Measurements from ENCODE around the gene ORAI3.
"Not testable (repeated sequence)": the region's sequence is repeated elsewhere in the genome, so short reads cannot be mapped to it uniquely, and the experiment has no call there.

Gene ORAI3

DNA sequence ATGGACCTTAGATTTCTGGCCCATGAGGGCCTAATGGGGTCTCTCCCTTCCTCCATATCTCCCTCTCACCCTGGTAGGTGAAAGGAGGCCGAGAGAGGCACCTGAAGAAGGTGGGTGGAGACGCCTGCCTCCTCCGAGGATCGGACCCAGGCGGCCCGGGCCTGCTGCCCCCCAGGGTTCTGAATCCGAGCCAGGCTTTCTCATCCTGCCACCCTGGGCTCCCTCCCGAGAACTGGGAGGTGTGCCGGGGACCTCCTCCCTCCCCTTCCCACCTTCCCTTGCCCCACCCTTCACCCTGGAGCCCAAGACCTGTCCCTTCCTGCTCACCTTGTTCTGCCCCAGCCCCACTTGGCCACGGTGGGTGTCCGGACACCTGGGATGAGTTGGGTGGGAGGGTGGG, 20.5 kb upstream of the ORAI3 start:
- peaks cover 10% of the 10 kb centered on the region for H3K36me3 Mint-ChIP-seq (ENCODE audit: low read depth)
- no peak overlapping the region for H3K4me3 Mint-ChIP-seq

DNA sequence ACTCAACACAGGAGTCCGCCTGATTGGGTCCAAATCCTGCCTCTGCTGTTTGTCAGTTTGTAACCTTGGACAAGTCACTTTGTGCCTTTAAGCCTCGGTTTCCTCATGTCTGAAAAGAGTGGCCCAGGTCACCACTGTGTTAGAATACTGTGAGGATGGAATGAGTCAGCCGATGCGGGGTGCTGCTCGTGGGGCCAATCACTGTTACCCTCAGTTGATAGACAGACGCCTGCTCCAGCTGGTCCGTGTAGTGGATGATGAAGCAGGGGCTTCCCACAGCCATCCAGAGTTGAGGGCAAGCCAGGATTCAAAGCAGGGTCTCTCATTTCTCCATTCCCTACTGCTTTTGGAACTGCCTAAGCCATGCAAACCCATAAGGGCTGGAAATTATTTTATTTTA, 19.7 kb upstream of the ORAI3 start:
- H3K27ac Mint-ChIP-seq, result no peak overlapping the region
- H3K9me3 Mint-ChIP-seq, result no peaks in the 10 kb centered on the region
- peaks cover 13% of the 10 kb centered on the region for H3K4me1 Mint-ChIP-seq (ENCODE audit: low read depth)
- peaks cover 10% of the 10 kb centered on the region for H3K36me3 Mint-ChIP-seq (ENCODE audit: low read depth)
- no peak overlapping the region for H3K4me3 Mint-ChIP-seq
- H3K27me3 Mint-ChIP-seq (ENCODE audit: low read depth), result no peaks in the 10 kb centered on the region

More for the DNA sequence above, 20.5 kb upstream of the ORAI3 start:
- Mint-ChIP-seq H3K4me1 (ENCODE audit: low read depth) (peaks cover 13% of the 10 kb centered on the region), H3K27ac (no peak overlapping the region), H3K9me3 (no peaks in the 10 kb centered on the region), H3K27me3 (ENCODE audit: low read depth) (no peaks in the 10 kb centered on the region)

- peaks cover 13% of the 10 kb centered on the region for H3K36me3 Mint-ChIP-seq (ENCODE audit: low read depth)
- peaks cover 12% of the 10 kb centered on the region for H3K4me1 Mint-ChIP-seq (ENCODE audit: low read depth)
- no peaks in the 10 kb centered on the region for H3K27me3 Mint-ChIP-seq (ENCODE audit: low read depth)
- no peak overlapping the region for H3K27ac Mint-ChIP-seq
- H3K9me3 Mint-ChIP-seq, result no peaks in the 10 kb centered on the region
- no peak overlapping the region for H3K4me3 Mint-ChIP-seq
Measured at GRCh38 chr16:30930160-30930571, 18.7 kb upstream of the ORAI3 start.

- Mint-ChIP-seq H3K27ac (no peak overlapping the region), H3K4me1 (ENCODE audit: low read depth) (peaks cover 15% of the 10 kb centered on the region), H3K27me3 (ENCODE audit: low read depth) (no peaks in the 10 kb centered on the region), H3K9me3 (no peaks in the 10 kb centered on the region), H3K4me3 (no peak overlapping the region), H3K36me3 (ENCODE audit: low read depth) (peaks cover 14% of the 10 kb centered on the region)
Measured at GRCh38 chr16:30931068-30931650, 17.7 kb upstream of the ORAI3 start.

GRCh38 chr16:30934827-30935557, 13.9 kb upstream of the ORAI3 start:
- Mint-ChIP-seq H3K27ac (peak overlapping the region; percentile 68), H3K4me1 (ENCODE audit: low read depth) (peaks cover 16% of the 10 kb centered on the region), H3K27me3 (ENCODE audit: low read depth) (no peaks in the 10 kb centered on the region), H3K4me3 (no peak overlapping the region), H3K9me3 (no peaks in the 10 kb centered on the region), H3K36me3 (ENCODE audit: low read depth) (peaks cover 18% of the 10 kb centered on the region)

GRCh38 chr16:30937692-30938091, 11.2 kb upstream of the ORAI3 start:
- Mint-ChIP-seq H3K27ac (no peak overlapping the region), H3K4me3 (no peak overlapping the region), H3K4me1 (ENCODE audit: low read depth) (peaks cover 28% of the 10 kb centered on the region), H3K9me3 (no peaks in the 10 kb centered on the region), H3K36me3 (ENCODE audit: low read depth) (peaks cover 9% of the 10 kb centered on the region), H3K27me3 (ENCODE audit: low read depth) (no peaks in the 10 kb centered on the region)

- not testable (repeated sequence) for H3K4me3 Mint-ChIP-seq; H3K27ac Mint-ChIP-seq; H3K9me3 Mint-ChIP-seq; H3K27me3 Mint-ChIP-seq (ENCODE audit: low read depth)
- H3K4me1 Mint-ChIP-seq (ENCODE audit: low read depth), result peaks cover 29% of the 10 kb centered on the region
- peaks cover 17% of the 10 kb centered on the region for H3K36me3 Mint-ChIP-seq (ENCODE audit: low read depth)
Measured at GRCh38 chr16:30939571-30939970, 9.3 kb upstream of the ORAI3 start.

GRCh38 chr16:30941600-30942425, 7.1 kb upstream of the ORAI3 start:
- peak overlapping the region; percentile 55 for H3K27ac Mint-ChIP-seq
- peak overlapping the region; percentile 36 for H3K4me3 Mint-ChIP-seq
- H3K4me1 Mint-ChIP-seq (ENCODE audit: low read depth), result peaks cover 24% of the 10 kb centered on the region
- no peaks in the 10 kb centered on the region for H3K9me3 Mint-ChIP-seq
- peaks cover 15% of the 10 kb centered on the region for H3K36me3 Mint-ChIP-seq (ENCODE audit: low read depth)
- no peaks in the 10 kb centered on the region for H3K27me3 Mint-ChIP-seq (ENCODE audit: low read depth)

DNA sequence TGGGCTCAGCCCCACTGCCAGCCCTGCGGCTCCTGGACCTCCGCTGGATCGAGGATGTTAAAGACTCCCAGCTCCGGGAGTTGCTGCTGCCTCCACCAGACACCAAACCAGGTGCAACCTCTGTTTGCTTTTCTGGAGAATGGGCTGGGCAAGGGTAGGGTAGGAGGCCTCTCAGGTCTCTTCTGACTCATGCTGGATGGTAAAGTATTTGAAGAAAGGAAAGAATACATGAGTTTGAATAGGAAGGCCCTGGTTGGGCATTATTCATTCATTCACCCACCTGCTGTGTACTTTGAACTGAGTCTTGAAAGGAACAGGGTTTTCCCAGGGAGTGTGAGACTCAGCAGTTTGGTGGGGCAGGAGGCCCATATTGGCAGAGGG, 6.5 kb upstream of the ORAI3 start:
- peak overlapping the region; percentile 23 for H3K27ac Mint-ChIP-seq
- H3K4me3 Mint-ChIP-seq, result peak overlapping the region; percentile 18
- H3K9me3 Mint-ChIP-seq, result no peaks in the 10 kb centered on the region
- peaks cover 24% of the 10 kb centered on the region for H3K4me1 Mint-ChIP-seq (ENCODE audit: low read depth)
- H3K27me3 Mint-ChIP-seq (ENCODE audit: low read depth), result no peaks in the 10 kb centered on the region
- H3K36me3 Mint-ChIP-seq (ENCODE audit: low read depth), result peaks cover 15% of the 10 kb centered on the region

DNA sequence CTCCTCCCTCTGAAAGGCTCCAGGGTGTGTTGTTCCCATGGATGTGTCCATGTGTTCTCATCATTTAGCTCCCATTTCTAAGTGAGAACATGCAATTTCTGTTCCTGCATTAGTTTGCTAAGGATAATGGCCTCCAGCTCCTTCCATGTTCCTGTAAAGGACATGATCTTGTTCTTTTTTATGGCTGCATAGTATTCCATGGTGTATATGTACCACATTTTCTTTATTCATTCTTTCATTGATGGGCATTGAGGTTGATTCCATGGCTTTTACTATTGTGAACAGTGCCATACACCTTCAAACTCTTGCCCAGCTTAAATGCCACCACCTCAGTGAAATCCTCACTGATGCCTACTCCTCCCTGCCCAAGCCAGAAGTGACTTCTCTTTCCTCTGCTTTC, 4.5 kb upstream of the ORAI3 start:
- H3K27ac Mint-ChIP-seq, result no peak overlapping the region
- H3K27me3 Mint-ChIP-seq (ENCODE audit: low read depth), result no peaks in the 10 kb centered on the region
- peaks cover 11% of the 10 kb centered on the region for H3K36me3 Mint-ChIP-seq (ENCODE audit: low read depth)
- no peaks in the 10 kb centered on the region for H3K9me3 Mint-ChIP-seq
- no peak overlapping the region for H3K4me3 Mint-ChIP-seq
- peaks cover 20% of the 10 kb centered on the region for H3K4me1 Mint-ChIP-seq (ENCODE audit: low read depth)

- peak overlapping the region; percentile 26 for H3K4me3 Mint-ChIP-seq
- H3K4me1 Mint-ChIP-seq (ENCODE audit: low read depth), result peaks cover 20% of the 10 kb centered on the region
- peaks cover 13% of the 10 kb centered on the region for H3K36me3 Mint-ChIP-seq (ENCODE audit: low read depth)
- no peaks in the 10 kb centered on the region for H3K27me3 Mint-ChIP-seq (ENCODE audit: low read depth)
- no peaks in the 10 kb centered on the region for H3K9me3 Mint-ChIP-seq
- no peak overlapping the region for H3K27ac Mint-ChIP-seq
Measured at GRCh38 chr16:30946671-30947540, 2.0 kb upstream of the ORAI3 start.

- Mint-ChIP-seq H3K27me3 (ENCODE audit: low read depth) (no peaks in the 10 kb centered on the region), H3K4me3 (no peak overlapping the region), H3K36me3 (ENCODE audit: low read depth) (peaks cover 13% of the 10 kb centered on the region), H3K9me3 (no peaks in the 10 kb centered on the region), H3K27ac (no peak overlapping the region), H3K4me1 (ENCODE audit: low read depth) (peaks cover 16% of the 10 kb centered on the region)
Measured at GRCh38 chr16:30947541-30947858, 1.4 kb upstream of the ORAI3 start.

DNA sequence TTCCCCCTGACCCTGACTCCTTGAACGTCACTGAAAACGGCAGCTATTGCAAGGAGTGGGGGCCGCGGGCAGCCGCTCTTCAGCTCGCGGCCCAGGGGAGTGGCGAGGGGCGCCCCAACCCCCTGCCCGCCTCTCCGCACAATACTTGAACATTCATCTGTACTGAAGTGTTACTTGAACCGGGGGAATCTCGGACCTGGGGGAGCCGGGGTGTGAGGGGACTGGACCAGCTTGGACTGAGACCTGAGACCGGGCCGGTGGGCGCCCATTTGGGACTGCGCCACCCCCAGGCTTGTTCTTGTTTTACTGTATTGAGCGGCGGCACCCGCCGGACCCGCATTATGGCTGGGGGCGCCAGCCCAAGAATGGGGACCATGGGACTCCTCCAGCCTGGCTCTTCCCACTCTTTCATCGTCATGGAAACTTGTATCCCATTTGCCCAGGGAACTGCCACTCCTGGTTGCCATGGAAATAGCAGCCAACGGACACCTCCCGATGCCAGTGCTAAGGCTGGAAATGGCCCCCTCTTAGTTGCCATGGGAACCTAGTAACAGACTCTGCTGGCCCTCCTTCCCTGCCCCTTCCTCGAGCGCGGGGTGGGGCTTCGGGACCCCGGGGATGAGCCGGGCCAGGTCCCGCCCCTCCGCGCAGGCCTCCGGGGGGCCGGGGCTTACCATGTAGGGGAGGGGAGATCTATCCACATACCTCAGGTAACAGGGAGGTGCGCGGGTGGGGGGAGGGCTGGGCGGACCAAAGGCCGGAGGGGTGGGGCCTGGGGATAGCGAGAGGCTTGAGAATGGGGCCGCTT, 805 bp upstream of the ORAI3 start:
- Mint-ChIP-seq H3K27ac (no peak overlapping the region), H3K36me3 (ENCODE audit: low read depth) (peaks cover 13% of the 10 kb centered on the region), H3K9me3 (no peaks in the 10 kb centered on the region), H3K4me3 (no peak overlapping the region), H3K4me1 (ENCODE audit: low read depth) (peaks cover 12% of the 10 kb centered on the region), H3K27me3 (ENCODE audit: low read depth) (no peaks in the 10 kb centered on the region)
